Stimulated activated CD8-positive, alpha-beta memory T cell treated with anti-CD3 and anti-CD28 coated beads, Interleukin-15, amount 100 ng/mL, for 48 hours (primary cell): ENCODE data around the gene PGA5.

Source experiments
- DNase-seq, 2 donors: peaks; one replicate each; pipeline ENCODE4 v3.0.0-alpha.2; 2020; ENCODE audit warnings: low read depth in 2 of 2

The PGA5 gene

DNA sequence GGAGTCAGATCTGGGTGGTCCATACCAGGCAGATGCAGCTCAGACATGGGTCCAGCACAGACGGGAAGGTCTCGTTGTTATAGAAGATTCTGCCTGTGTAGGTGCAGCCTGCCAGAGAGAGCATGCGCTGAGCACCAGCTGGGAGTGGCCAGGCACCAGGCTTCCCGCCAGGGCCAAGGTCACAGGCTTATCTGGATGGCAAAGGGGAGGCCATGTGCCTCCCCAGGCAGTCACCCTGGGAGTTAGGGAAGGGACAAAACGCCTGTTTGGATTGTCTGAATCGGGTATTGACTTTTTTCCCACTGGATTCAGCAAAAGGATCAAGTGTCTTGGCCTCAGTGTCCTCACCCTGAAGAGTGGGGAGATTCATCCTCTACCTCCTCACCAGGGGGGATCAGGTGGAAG is 26.5 kb downstream of the PGA5 start:
- DNase-seq: no peak

DNA sequence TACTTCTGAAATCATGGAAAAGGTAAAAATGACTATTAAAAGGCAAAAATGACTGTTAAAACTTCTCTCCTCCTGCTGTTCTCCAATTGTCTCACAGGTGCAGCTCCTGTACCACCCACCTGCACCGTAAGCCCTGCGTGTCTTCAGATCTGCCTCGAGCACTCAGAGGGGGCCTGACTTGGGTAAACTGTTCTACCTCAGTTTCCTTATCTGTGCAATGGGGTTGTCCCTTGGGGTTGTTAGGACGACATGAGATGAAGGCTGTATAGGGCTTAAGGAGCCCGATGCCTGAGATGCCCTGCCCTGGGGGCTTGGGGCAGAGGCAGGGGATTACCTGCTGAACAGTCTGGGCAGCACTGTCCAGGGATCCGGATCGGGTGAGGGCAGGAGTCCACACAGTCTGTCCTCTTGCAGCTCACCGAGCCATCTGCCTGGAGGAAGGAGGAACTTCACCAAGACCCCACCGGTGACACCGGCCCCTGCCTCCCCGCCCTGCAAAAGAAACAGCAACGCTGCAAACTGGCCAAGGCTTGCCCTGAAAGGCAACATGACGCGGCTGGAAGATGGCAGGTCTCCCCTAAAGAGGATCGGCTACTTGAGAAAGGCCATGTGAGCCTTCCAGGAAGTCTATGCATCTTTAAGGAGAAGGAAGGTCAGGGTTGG is 27.7 kb downstream of the PGA5 start:
- no peak for DNase-seq

GRCh38 chr11:61270354-61271076 is 29.5 kb downstream of the PGA5 start:
- no peak for DNase-seq

DNA sequence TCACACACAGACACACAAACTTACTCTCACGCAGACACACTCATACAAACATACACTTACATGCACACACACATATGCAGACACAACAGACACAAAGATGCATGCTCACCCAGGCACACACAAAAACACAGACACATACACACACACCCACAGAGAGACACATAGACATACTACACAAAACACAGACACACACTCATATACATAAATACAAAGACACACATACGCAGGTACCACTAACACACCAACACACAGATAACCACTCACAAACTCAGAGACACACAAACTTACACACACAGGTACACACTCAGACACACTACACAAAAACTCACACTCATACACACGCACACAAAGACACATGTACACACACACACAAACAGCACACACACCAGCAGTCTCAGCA is 31.8 kb downstream of the PGA5 start:
- DNase-seq: no peak

GRCh38 chr11:61273178-61274078 is 32.5 kb downstream of the PGA5 start:
- DNase-seq: no peak

DNA sequence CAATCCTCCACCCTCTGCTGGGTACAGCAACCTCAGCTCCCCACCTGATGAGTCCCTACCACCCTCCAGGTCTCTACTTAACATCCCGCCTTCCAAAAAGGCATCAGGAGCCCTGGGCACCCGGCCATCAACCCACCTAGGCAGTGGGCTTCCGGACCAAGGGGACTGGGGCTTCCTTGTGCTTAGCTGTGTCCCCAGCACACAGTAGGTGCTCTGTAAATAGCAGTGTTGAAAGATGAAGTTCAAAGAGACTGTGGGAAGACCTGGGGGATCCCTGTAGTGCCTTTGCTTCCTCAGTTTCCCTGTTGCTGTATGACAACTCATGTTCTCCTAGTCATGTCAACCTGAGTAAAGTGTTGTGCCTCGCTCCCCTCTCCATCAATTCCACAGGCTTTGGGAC is 33.1 kb downstream of the PGA5 start:
- DNase-seq: no peak

DNA sequence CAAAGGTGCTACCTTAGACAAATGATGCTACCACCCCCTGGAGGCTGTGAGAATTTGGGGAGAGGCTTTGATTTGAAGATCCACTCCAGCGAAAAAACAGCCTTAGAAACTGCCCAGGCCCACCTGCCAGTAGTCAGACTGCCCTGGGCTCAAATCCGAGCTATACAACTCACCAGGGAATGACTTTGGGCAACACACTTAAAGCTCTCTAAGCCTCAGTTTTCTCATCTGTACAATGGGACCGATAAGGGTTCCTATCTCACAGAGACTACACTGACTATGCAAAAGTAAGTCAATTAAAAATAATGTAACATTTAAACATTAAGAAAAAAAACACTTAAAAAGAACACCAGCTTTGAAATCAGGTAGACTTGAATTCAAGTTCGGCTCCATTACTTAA is 34.2 kb downstream of the PGA5 start:
- DNase-seq: no peak

DNA sequence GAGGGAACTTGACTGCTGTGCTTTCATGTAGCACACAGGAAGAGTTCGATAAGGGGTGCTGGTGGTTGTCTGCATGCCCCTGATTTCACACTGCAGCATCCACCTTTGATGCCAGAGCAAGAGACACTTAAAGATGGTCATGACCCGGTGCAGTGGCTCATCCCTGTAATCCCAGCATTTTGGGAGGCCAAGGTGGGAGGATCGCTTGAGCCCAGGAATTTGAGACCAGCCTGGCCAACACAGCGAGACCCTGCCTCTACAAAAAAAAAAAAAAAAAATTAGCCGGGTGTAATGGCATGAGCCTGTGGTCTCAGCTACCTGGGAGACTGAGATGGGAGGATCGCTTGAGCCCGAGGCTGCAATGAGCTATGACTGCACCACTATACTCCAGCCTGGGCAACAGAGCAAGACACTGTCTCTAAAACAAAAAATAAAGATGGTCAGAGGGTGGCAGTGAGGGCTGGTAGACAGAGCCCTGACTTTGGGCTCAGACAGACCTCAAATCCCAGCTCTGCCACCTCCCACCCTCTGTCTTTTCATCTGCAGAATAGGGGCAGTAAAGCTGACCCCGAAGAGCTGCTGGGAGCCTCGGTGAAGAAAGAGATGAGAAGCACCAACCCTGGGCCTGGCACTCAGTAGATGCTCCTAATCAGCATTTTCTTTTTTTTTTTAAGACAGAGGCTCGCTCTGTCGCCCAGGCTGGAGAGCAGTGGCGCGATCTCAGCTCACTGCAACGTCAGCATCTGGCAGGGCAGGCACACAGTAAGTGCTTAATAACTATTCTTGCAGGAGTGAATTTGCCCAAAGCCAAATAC is 36.4 kb downstream of the PGA5 start:
- DNase-seq: no peak

- no peak for DNase-seq
Measured at GRCh38 chr11:61278001-61278470, 37.1 kb downstream of the PGA5 start.

GRCh38 chr11:61279934-61280659 is 39.1 kb downstream of the PGA5 start:
- no peak for DNase-seq

DNA sequence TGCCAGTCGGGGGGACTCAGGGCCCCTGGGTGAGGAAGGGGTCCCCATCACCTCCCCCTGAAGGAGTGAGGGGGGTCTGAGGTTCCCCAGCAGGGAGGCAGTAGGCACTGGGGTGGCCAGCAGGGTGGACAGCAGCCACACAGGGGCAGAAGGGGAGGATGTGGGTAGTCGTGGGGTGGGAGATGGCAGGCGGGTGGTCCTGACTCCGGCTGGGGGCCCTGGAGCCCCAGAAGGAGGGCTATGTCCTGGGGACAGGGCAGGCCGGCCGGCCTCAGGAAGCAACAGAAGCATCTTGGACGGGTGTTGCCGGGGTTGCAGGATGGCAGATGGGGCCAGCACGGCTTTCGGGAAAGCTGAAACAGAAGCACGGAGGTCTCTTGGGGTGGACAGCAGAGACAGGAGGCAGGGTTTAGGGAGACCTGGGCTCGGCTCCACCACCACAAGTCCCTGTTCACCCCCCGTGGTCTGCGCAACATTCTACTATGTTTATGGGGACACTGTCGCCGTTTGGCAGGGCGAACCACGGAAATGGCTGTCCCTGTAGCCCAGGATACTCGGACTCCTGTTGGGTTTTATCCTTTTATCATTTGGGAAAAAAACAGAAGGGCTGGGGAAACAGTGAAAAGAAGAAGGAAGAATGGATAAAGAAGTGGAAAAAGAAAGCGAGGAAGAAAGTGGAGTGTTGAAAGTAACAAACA is 40.1 kb downstream of the PGA5 start:
- no peak for DNase-seq

- peak in 1 of 2 donors; percentile 15 for DNase-seq
Measured at GRCh38 chr11:61281581-61282250, 40.7 kb downstream of the PGA5 start.

GRCh38 chr11:61283613-61284012 is 42.6 kb downstream of the PGA5 start:
- no peak for DNase-seq

- DNase-seq: no peak
Measured at GRCh38 chr11:61287338-61287977, 46.5 kb downstream of the PGA5 start.

GRCh38 chr11:61290905-61291690 is 50.1 kb downstream of the PGA5 start:
- no peak for DNase-seq

DNA sequence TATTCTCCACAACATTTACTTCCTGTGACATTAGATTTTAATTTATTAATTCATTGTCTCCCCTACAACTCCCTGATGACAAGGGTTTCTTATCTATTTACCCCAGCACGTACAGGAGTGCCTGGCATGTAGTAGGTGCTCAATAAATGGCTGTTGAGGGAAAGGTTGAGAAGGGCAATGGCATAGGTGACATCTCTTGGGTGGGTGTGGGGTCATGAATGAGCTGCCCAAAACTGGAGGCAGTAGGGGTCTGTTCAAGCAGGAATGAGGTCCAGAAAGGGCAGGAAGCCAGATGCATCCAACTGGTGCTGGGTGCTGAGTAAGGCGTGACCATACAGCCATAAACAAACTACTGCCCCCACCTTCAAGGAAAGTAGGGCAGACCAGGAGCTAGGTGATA is 51.4 kb downstream of the PGA5 start:
- no peak for DNase-seq

GRCh38 chr11:61293867-61294716 is 53.1 kb downstream of the PGA5 start:
- peak; percentile 42 to 50 for DNase-seq
